HepG2 (cell line): ENCODE data around the gene LHX5. TPM values are rescaled to one million over a fixed set of nuclear protein-coding genes. Genes with fewer than 3 reads are reported as not detected.

Experiments used
- ATAC-seq: fragments of 200-7000 bp; cut with Tn5 transposase; 3 replicates; pipeline ENCODE4 v1.9.1; 2020; ENCODE audit warnings: mild to moderate bottlenecking, moderate library complexity
- BruUV-seq: library from RNA; stranded (reverse); fragments of 400-500 nt; replicated peaks from 2 replicates; lab custom pipeline; 2021; lab: Mats Ljungman, UMichigan
- CTCF ChIA-PET: fragments of 300-600 bp; formaldehyde crosslinking; extraction: SDS; loops from one replicate; lab custom pipeline; 2021; ENCODE audit warnings: low total read pairs, inconsistent platforms, low intra/inter-chr PET ratio; lab: Yijun Ruan, JAX
- POLR2A ChIA-PET: fragments of 350-600 bp; sonication (Branson Sonifier 250); formaldehyde crosslinking; loops from one replicate; lab custom pipeline; 2020; ENCODE audit warnings: antibody characterized with exemption, inconsistent platforms; lab: Yijun Ruan, JAX
- DNase-seq: peaks from one replicate; pipeline ENCODE4 v3.0.0-alpha.2; 2015; ENCODE audit warnings: low spot score
- FAIRE-seq: peaks from 3 replicates; lab custom pipeline; 2011; peaks lifted over from hg19 to GRCh38; lab: Jason Lieb, UNC
- H2AFZ ChIP-seq: one replicate; pipeline ENCODE4 v1.6.1; 2011; ENCODE audit warnings: low read length, inconsistent platforms
- H3K27ac ChIP-seq: fragments of 300-600 bp; 3 replicates; pipeline ENCODE4 v1.8.0; 2011; ENCODE audit warnings: mixed run types, mild to moderate bottlenecking, mixed read lengths, low read length, inconsistent platforms; ENCODE audit not compliant: insufficient read depth; ENCODE audit errors: extremely low read length
- H3K27me3 ChIP-seq, 2 experiments: fragments of 200-600 bp in 1 of 2; 2 replicates in 1 of 2; 3 replicates in 1 of 2; pipeline versions ENCODE4 v1.6.0 to v1.8.0; 2011; ENCODE audit warnings: low read length in 2 of 2, mild to moderate bottlenecking in 2 of 2, moderate library complexity in 2 of 2, inconsistent platforms in 1 of 2; ENCODE audit not compliant: insufficient read depth in 2 of 2, control insufficient read depth in 1 of 2
- H3K36me3 ChIP-seq, 2 experiments: fragments of 200-600 bp in 1 of 2; replicated peaks in 1 of 2; 2 replicates in 1 of 2; 3 replicates in 1 of 2; pipeline versions ENCODE4 v1.5.1 to v1.8.0; 2011; ENCODE audit warnings: low read length in 2 of 2, inconsistent platforms in 1 of 2; ENCODE audit not compliant: insufficient read depth in 2 of 2, control insufficient read depth in 1 of 2
- H3K4me1 ChIP-seq: 2 replicates; pipeline ENCODE4 v1.5.1; 2012; ENCODE audit warnings: low read length, inconsistent platforms; ENCODE audit not compliant: insufficient read depth
- H3K4me2 ChIP-seq: 2 replicates; pipeline ENCODE4 v1.6.0; 2011; ENCODE audit warnings: low read depth, low read length, inconsistent platforms
- H3K4me3 ChIP-seq, 3 experiments: fragments of 200-600 bp in 1 of 3; sonication (generic), shearing (Covaris generic) in 1 of 3; replicated peaks in 1 of 3; 2 replicates each; pipeline ENCODE4 v1.5.1; 2011 to 2016; ENCODE audit warnings: low read length in 3 of 3, inconsistent platforms in 2 of 3, low read depth in 2 of 3, mild to moderate bottlenecking in 2 of 3, control low read depth in 1 of 3, mixed read lengths in 1 of 3; ENCODE audit not compliant: insufficient read depth in 1 of 3
- H3K79me2 ChIP-seq: one replicate; pipeline ENCODE4 v1.6.1; 2011; ENCODE audit warnings: low read length, inconsistent platforms; ENCODE audit not compliant: insufficient read depth
- H3K9ac ChIP-seq: 2 replicates; pipeline ENCODE4 v1.6.0; 2011; ENCODE audit warnings: mild to moderate bottlenecking, low read depth, low read length, inconsistent platforms; ENCODE audit not compliant: insufficient read depth
- H3K9me3 ChIP-seq: 2 replicates; pipeline ENCODE4 v1.5.1; 2012; ENCODE audit warnings: mild to moderate bottlenecking, low read length
- H4K20me1 ChIP-seq: 2 replicates; pipeline ENCODE4 v1.6.0; 2011; ENCODE audit warnings: inconsistent platforms, mild to moderate bottlenecking, low read length, moderate library complexity; ENCODE audit not compliant: insufficient read depth
- MIXL1 ChIP-seq: IDR thresholded peaks from 2 replicates; pipeline ENCODE4 v1.6.1; 2016
- RBFOX2 ChIP-seq: fragments of 200-400 bp; formaldehyde crosslinking; IDR thresholded peaks from 2 replicates; pipeline ENCODE4 v1.6.1; 2017; ENCODE audit warnings: low read depth, mild to moderate bottlenecking, low read length
- ZNF768 ChIP-seq: sonication (generic); formaldehyde crosslinking; IDR thresholded peaks from 2 replicates; pipeline ENCODE4 v1.4.0; 2020; ENCODE audit warnings: missing genetic modification reagents
- WGBS: methylation state at CpG from one replicate; pipeline ENCODE4 v1.1.6; 2017; ENCODE audit warnings: low lambda C conversion rate; 5-methylcytosine and 5-hydroxymethylcytosine counted together
- in situ Hi-C: cut with HindIII; loops from 2 replicates; pipeline ENCODE4 v1.10.0; 2017; ENCODE audit warnings: low pct_unique_long_range_greater_than_20kb; ENCODE audit not compliant: extremely low pct_ligation_motif_present
- intact Hi-C: fragments of 100-400 bp; cut with micrococcal nuclease; formaldehyde crosslinking; loops from one replicate; pipeline ENCODE4 v1.10.0; 2022; ENCODE audit not compliant: unreplicated experiment
- polyA plus RNA-seq, 8 experiments: library from polyadenylated mRNA; depleted of rRNA in 3 of 8; stranded (reverse) in 7 of 8; unstranded in 1 of 8; fragments of >200 nt; fragmentation: Illumina TruSeq in 4 of 8; extraction: Trizol in 4 of 8; gene quantifications; 2 replicates each; pipeline versions ENCODE4 v1.2.1 to v1.2.3, GENCODE V29; 2011 to 2016; ENCODE audit warnings: low read depth in 4 of 8, missing spikeins in 1 of 8, mixed read lengths in 1 of 8; ENCODE audit not compliant: insufficient read depth in 1 of 8
- total RNA-seq, 5 experiments: library from RNA; depleted of rRNA; stranded (reverse); fragments of >200 nt; fragmentation: Illumina TruSeq; extraction: Trizol; gene quantifications; 2 replicates each; pipeline ENCODE4 v1.2.3, GENCODE V29; 2016; ENCODE audit warnings: low read depth in 1 of 5

LHX5 gene
- total and polyA plus RNA-seq, 2 of the 13 experiments (the other 11 are each of a cell fraction or from before 2014, with no cell fraction given) = not detected

GRCh38 chr12:113459981-113460380 lies 11.7 kb downstream of the LHX5 start:
- Histone ChIP-seq H3K9me3 (no peaks in the 10 kb centered on the region), H3K36me3 (no peaks in the 10 kb centered on the region), H3K4me2 (no peak overlapping the region), H2AFZ (no peak overlapping the region), H3K27me3 (peaks cover 3 to 26% of the 10 kb centered on the region in 2 experiments; a peak in 3 of 5 replicates), H3K79me2 (no peaks in the 10 kb centered on the region), H3K4me3 (no peak overlapping the region), H4K20me1 (no peaks in the 10 kb centered on the region), H3K9ac (no peak overlapping the region), H3K4me1 (no peaks in the 10 kb centered on the region), H3K27ac (no peak overlapping the region)
- no peak for FAIRE-seq
- BruUV-seq = no TSS peak
- ATAC-seq = no peak
- intact Hi-C loops (no loop called here), in situ Hi-C loops (loop anchor here (5.0 to 10.0 kb wide), 2 partner anchors 365 to 452 kb away; no protein-coding TSS in a partner anchor)
- DNase-seq = no peak
- CTCF ChIA-PET = no interaction called here
- POLR2A ChIA-PET = no interaction called here
- WGBS = 0% methylated on average over 4 of the region's 4 CpGs
- TF ChIP-seq MIXL1 (CRISPR knock-in tag) = no peak
- TF ChIP-seq ZNF768 (CRISPR knock-in tag) = peak; percentile 59; the same call in 1 of the 2 replicates

- H3K9me3 ChIP-seq = no peaks in the 10 kb centered on the region
- no peaks in the 10 kb centered on the region for H4K20me1 ChIP-seq
- no peak overlapping the region for H3K4me3 ChIP-seq
- H3K4me1 ChIP-seq = no peaks in the 10 kb centered on the region
- CTCF ChIA-PET = no interaction called here
- no TSS peak for BruUV-seq
- no peak overlapping the region for H3K27ac ChIP-seq
- no peak for TF ChIP-seq RBFOX2
- TF ChIP-seq, all 625 proteins: peak for 0
- POLR2A ChIA-PET = no interaction called here
- Histone ChIP-seq H2AFZ (no peak overlapping the region), H3K79me2 (no peaks in the 10 kb centered on the region), H3K27me3 (peaks cover 0 to 6% of the 10 kb centered on the region in 2 experiments; a peak in 1 of 5 replicates), H3K4me2 (no peak overlapping the region), H3K9ac (no peak overlapping the region), H3K36me3 (no peaks in the 10 kb centered on the region)
- WGBS = under 1% methylated on average over 4 of the region's 4 CpGs
- FAIRE-seq (no peak), ATAC-seq (no peak), DNase-seq (no peak)
- intact Hi-C loops (no loop called here), in situ Hi-C loops (no loop called here)
These were observed 14.0 kb downstream of the LHX5 start for GRCh38 chr12:113457710-113458109.
